GM12875 (cell line): ENCODE data around the gene KCNH8.

Source experiments
- H3K4me3 ChIP-seq: one replicate; pipeline ENCODE4 v1.5.1; 2011; ENCODE audit warnings: low read depth, low read length, control low read depth
- TF ChIP-seq, protein P1 (sequence below): IDR thresholded peaks from 2 replicates; pipeline ENCODE4 v1.5.1; 2011; ENCODE audit warnings: low read depth, mild to moderate bottlenecking, control low read depth, inconsistent platforms, low read length, moderate library complexity, borderline replicate concordance; ENCODE audit not compliant: insufficient read depth

The KCNH8 gene

DNA sequence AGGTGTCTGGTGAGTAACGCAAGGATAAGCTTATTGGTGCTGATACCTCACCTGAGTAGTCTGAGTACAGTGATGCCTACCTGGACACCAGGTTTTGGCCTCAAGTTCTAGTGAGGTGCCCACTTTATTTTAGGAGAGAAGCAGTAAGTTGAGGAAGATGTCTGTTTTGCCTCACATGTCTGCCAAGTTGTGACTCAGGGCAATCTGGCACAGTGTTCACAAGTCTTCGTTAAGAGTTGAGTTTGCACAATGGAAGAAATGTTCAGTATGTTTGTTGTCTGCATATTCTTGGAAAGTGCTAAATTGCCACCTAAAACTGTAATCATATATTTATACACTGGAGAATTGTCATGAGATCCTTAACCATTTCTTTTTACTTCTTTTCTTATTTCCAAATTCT lies 122.2 kb downstream of the KCNH8 start:
- TF ChIP-seq, protein P1, sequence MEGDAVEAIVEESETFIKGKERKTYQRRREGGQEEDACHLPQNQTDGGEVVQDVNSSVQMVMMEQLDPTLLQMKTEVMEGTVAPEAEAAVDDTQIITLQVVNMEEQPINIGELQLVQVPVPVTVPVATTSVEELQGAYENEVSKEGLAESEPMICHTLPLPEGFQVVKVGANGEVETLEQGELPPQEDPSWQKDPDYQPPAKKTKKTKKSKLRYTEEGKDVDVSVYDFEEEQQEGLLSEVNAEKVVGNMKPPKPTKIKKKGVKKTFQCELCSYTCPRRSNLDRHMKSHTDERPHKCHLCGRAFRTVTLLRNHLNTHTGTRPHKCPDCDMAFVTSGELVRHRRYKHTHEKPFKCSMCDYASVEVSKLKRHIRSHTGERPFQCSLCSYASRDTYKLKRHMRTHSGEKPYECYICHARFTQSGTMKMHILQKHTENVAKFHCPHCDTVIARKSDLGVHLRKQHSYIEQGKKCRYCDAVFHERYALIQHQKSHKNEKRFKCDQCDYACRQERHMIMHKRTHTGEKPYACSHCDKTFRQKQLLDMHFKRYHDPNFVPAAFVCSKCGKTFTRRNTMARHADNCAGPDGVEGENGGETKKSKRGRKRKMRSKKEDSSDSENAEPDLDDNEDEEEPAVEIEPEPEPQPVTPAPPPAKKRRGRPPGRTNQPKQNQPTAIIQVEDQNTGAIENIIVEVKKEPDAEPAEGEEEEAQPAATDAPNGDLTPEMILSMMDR, result no peak
- no peak overlapping the region for H3K4me3 ChIP-seq

- TF ChIP-seq, protein P1, result no peak
- H3K4me3 ChIP-seq, result no peak overlapping the region
Observed at GRCh38 chr3:19272296-19272695, 124.0 kb downstream of the KCNH8 start.

- TF ChIP-seq, protein P1, result no peak
Observed at GRCh38 chr3:19273091-19273490, 124.8 kb downstream of the KCNH8 start.

DNA sequence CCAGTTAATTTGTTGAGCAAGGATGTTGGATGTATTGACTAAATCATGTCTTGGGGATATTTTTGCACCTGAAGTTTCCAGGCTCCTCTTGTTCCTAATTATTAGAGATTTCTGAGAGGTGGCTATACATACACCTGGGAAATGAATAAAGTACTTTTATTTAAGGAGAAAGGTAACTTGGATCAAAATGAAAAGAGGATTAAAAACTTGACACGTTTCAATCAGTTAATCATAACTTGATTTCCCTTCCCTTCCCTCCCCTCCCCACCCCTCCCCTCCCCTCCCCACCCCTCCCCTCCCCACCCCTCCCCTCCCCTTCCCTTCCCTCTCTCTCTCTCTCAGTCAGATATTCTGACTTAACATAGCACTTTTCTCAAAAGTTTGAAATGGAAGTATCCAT lies 126.3 kb downstream of the KCNH8 start:
- TF ChIP-seq, protein P1, result no peak
- no peak overlapping the region for H3K4me3 ChIP-seq

More at GRCh38 chr3:19273091-19273490, 124.8 kb downstream of the KCNH8 start:
- H3K4me3 ChIP-seq, result no peak overlapping the region

- TF ChIP-seq, protein P1, result no peak
- no peak overlapping the region for H3K4me3 ChIP-seq
Observed at GRCh38 chr3:19284974-19285373, 136.7 kb downstream of the KCNH8 start.

DNA sequence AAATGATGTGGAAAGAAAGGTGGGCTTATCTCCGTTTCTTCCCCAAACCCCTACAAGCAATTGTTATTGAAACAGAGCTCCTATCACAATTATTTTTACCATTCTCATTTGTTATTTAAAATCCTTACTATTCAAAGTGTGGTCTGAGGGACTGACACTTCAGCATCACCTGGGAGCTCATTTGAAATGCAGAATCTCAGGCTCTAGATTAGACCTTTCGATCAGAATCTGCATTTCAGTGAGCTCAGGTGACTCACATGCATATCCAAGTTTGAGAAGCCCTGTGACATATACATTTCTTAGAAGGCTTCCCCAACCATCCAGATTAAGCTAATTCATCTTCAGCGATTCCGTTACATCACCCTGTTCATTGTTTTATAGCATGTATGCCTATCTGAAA lies 145.0 kb downstream of the KCNH8 start:
- H3K4me3 ChIP-seq, result no peak overlapping the region
- TF ChIP-seq, protein P1, result no peak

DNA sequence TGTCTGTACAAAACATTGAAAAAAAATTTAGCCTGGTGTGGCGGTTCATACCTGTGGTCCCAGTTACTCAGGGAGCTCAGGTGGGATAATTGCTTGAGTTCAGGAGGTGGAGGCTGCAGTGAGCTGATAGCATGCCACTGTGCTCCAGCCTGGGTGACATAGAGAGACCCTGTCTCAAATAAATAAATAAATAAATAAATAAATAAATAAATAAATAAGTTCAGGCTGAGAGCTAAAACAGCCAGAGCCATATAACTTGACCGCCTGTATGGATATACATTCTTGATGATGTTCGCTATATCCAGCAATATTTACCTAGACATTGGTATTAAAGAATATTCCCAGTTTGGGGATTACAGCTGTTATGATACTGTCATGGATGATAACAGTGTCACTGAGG lies 146.9 kb downstream of the KCNH8 start:
- TF ChIP-seq, protein P1, result no peak
- no peak overlapping the region for H3K4me3 ChIP-seq
